GM08714 (cell line): ENCODE results near the gene LRRN1.
"Not testable (repeated sequence)": the region's sequence is repeated elsewhere in the genome, so short reads cannot be mapped to it uniquely, and the experiment has no call there.

Experiments
- H3K4me3 ChIP-seq: fragments of 200-500 bp; sonication (Bioruptor generic); 2 replicates; pipeline ENCODE4 v1.5.1; 2014; ENCODE audit warnings: mild to moderate bottlenecking, low read length, inconsistent platforms
- ZNF274 ChIP-seq: IDR thresholded peaks from 2 replicates; pipeline ENCODE4 v1.6.1; 2012; ENCODE audit warnings: mild to moderate bottlenecking, low read depth, low read length

The LRRN1 gene

GRCh38 chr3:3800080-3800455 is 837 bp downstream of the LRRN1 start:
- no peak for TF ChIP-seq ZNF274
- H3K4me3 ChIP-seq, result no peak overlapping the region

GRCh38 chr3:3800685-3801493 is 1.7 kb downstream of the LRRN1 start:
- TF ChIP-seq ZNF274, result no peak
- H3K4me3 ChIP-seq, result no peak overlapping the region

GRCh38 chr3:3801494-3801841 is 2.2 kb downstream of the LRRN1 start:
- no peak overlapping the region for H3K4me3 ChIP-seq
- TF ChIP-seq ZNF274, result no peak

GRCh38 chr3:3802046-3802445 is 2.8 kb downstream of the LRRN1 start:
- H3K4me3 ChIP-seq, result no peak overlapping the region
- TF ChIP-seq ZNF274, result no peak

GRCh38 chr3:3804560-3804959 is 5.3 kb downstream of the LRRN1 start:
- TF ChIP-seq ZNF274, result no peak

GRCh38 chr3:3806092-3806491 is 6.9 kb downstream of the LRRN1 start:
- no peak overlapping the region for H3K4me3 ChIP-seq
- TF ChIP-seq ZNF274, result no peak

More at GRCh38 chr3:3804560-3804959, 5.3 kb downstream of the LRRN1 start:
- no peak overlapping the region for H3K4me3 ChIP-seq

- no peak overlapping the region for H3K4me3 ChIP-seq
- no peak for TF ChIP-seq ZNF274
These were observed 7.6 kb downstream of the LRRN1 start for GRCh38 chr3:3806856-3807255.

GRCh38 chr3:3813013-3813412 is 13.8 kb downstream of the LRRN1 start:
- no peak for TF ChIP-seq ZNF274
- H3K4me3 ChIP-seq, result no peak overlapping the region

GRCh38 chr3:3815206-3815605 is 16.0 kb downstream of the LRRN1 start:
- TF ChIP-seq ZNF274, result no peak
- no peak overlapping the region for H3K4me3 ChIP-seq

GRCh38 chr3:3816034-3816433 is 16.8 kb downstream of the LRRN1 start:
- no peak for TF ChIP-seq ZNF274
- no peak overlapping the region for H3K4me3 ChIP-seq

GRCh38 chr3:3817865-3818264 is 18.6 kb downstream of the LRRN1 start:
- no peak for TF ChIP-seq ZNF274
- H3K4me3 ChIP-seq, result no peak overlapping the region

GRCh38 chr3:3821777-3822176 is 22.5 kb downstream of the LRRN1 start:
- TF ChIP-seq ZNF274, result no peak
- no peak overlapping the region for H3K4me3 ChIP-seq

GRCh38 chr3:3825035-3825434 is 25.8 kb downstream of the LRRN1 start:
- TF ChIP-seq ZNF274, result no peak
- no peak overlapping the region for H3K4me3 ChIP-seq

GRCh38 chr3:3826521-3826920 is 27.3 kb downstream of the LRRN1 start:
- no peak overlapping the region for H3K4me3 ChIP-seq
- no peak for TF ChIP-seq ZNF274

- no peak for TF ChIP-seq ZNF274
These were observed 27.9 kb downstream of the LRRN1 start for GRCh38 chr3:3827111-3827510.

GRCh38 chr3:3828417-3828816 is 29.2 kb downstream of the LRRN1 start:
- H3K4me3 ChIP-seq, result not testable (repeated sequence)

More at GRCh38 chr3:3827111-3827510, 27.9 kb downstream of the LRRN1 start:
- no peak overlapping the region for H3K4me3 ChIP-seq
